Activated naive CD8-positive, alpha-beta T cell treated with anti-CD3 and anti-CD28 coated beads, Interleukin-2, amount 50 U/mL, for 24 hours (primary cell): Measurements from ENCODE around the gene SLC4A2.

Experiments used
- ATAC-seq: fragments of 150-1000 bp; cut with Tn5 transposase; one replicate; pipeline ENCODE4 v1.10.0; 2021
- DNase-seq: peaks from one replicate; pipeline ENCODE4 v3.0.0; 2021
- H3K27ac Mint-ChIP-seq: one replicate; pipeline ENCODE4 v1.8.0; 2021; ENCODE audit warnings: mild to moderate bottlenecking, mixed read lengths
- H3K27me3 Mint-ChIP-seq: one replicate; pipeline ENCODE4 v1.8.0; 2021; ENCODE audit warnings: mixed read lengths
- H3K36me3 Mint-ChIP-seq: one replicate; pipeline ENCODE4 v1.8.0; 2021; ENCODE audit warnings: low read depth, mixed read lengths
- H3K4me1 Mint-ChIP-seq: one replicate; pipeline ENCODE4 v1.8.0; 2021; ENCODE audit warnings: mixed read lengths
- H3K4me3 Mint-ChIP-seq: one replicate; pipeline ENCODE4 v1.8.0; 2021; ENCODE audit warnings: mild to moderate bottlenecking, moderate library complexity, mixed read lengths
- H3K9me3 Mint-ChIP-seq: one replicate; pipeline ENCODE4 v1.8.0; 2021; ENCODE audit warnings: mixed read lengths

SLC4A2 gene

GRCh38 chr7:151082141-151083070 lies 23.0 kb downstream of the SLC4A2 start:
- ATAC-seq (no peak), DNase-seq (no peak)
- Mint-ChIP-seq H3K4me1 (peaks cover 44% of the 10 kb centered on the region), H3K27ac (peak overlapping the region; percentile 91), H3K27me3 (peaks cover 11% of the 10 kb centered on the region), H3K9me3 (no peaks in the 10 kb centered on the region), H3K36me3 (peaks cover 5% of the 10 kb centered on the region), H3K4me3 (peak overlapping the region; percentile 95)

GRCh38 chr7:151083071-151083823 lies 23.9 kb downstream of the SLC4A2 start, which contains the start of gene TMUB1:
TSS of gene TMUB1 (minus strand) at chr7:151083493. CDS start at chr7:151082563, 930 bp downstream.
- Mint-ChIP-seq H3K36me3 (peaks cover 5% of the 10 kb centered on the region), H3K4me3 (peak within 1 kb of the TSS; percentile 95), H3K9me3 (no peaks in the 10 kb centered on the region), H3K27me3 (peaks cover 13% of the 10 kb centered on the region), H3K27ac (peak within 1 kb of the TSS; percentile 91), H3K4me1 (peaks cover 43% of the 10 kb centered on the region)
- peak; percentile 61 for ATAC-seq
- peak; percentile 86 for DNase-seq

- Mint-ChIP-seq H3K27ac (peak overlapping the region; percentile 31), H3K9me3 (no peaks in the 10 kb centered on the region), H3K4me1 (peaks cover 45% of the 10 kb centered on the region), H3K36me3 (peaks cover 5% of the 10 kb centered on the region), H3K4me3 (peak overlapping the region; percentile 65), H3K27me3 (peaks cover 14% of the 10 kb centered on the region)
- no peak for DNase-seq
- ATAC-seq: no peak
These were observed 24.4 kb downstream of the SLC4A2 start for GRCh38 chr7:151083824-151084160.

- peak overlapping the region; percentile 78 for H3K4me3 Mint-ChIP-seq
- H3K9me3 Mint-ChIP-seq: no peaks in the 10 kb centered on the region
- H3K27me3 Mint-ChIP-seq: peaks cover 18% of the 10 kb centered on the region
- H3K36me3 Mint-ChIP-seq: no peaks in the 10 kb centered on the region
- DNase-seq: no peak
- peaks cover 42% of the 10 kb centered on the region for H3K4me1 Mint-ChIP-seq
- ATAC-seq: no peak
- peak overlapping the region; percentile 28 for H3K27ac Mint-ChIP-seq
These were observed 25.9 kb downstream of the SLC4A2 start for GRCh38 chr7:151085329-151085690.

DNA sequence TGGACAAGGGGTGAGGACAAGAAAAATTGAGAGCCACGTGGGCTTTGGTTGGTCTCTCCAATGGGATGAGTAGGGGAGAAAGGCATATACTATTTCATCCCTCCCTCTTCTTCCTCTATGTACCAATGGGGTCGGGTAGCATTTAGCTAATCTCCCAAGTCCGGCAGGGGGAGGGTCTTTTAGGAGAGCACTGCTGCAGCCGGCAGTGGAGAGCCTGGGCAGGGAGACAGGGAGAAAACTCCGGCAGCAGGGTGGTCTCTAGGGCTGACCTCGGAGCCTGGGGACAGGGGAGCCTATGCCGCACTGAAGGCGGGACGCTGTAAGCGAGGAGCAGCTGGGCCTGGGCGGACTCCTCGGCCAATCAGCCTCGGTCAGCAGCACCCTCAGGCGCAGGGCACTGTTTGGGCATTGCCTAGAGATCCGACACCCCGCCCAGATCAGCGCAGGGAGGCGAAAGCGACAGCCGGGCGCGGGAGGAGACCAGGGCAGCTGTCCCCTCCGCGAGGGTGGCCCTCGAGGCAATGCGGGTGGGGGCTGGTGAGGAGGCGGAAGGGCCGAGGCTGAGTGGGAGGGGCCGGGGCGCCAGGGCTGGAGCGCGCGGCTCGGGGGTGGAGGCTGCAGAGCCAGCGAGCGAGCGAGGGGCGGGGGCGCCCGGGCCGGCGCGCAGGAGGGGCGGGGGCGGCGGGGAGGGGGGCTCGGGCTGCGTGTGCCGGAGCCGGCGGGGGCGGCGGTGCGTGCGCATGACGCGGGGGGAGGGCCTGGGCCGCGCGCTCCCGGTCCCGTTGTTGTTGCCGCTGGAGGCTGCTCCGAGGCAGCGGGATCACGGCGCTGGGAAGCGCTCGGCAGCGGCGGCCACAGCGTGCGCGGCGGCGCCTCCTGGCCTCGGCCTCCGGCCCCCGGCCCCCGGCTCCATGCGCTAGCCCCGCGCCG lies 26.6 kb downstream of the SLC4A2 start, which contains the start of gene AGAP3:
TSS of gene AGAP3 (plus strand) at position 785 of the 930 bp plus-strand sequence. CDS start 267 bp downstream, outside the sequence.
- peak; percentile 55 for DNase-seq
- Mint-ChIP-seq H3K9me3 (no peaks in the 10 kb centered on the region), H3K27ac (peak within 1 kb of the TSS; percentile 62), H3K36me3 (no peaks in the 10 kb centered on the region), H3K27me3 (peaks cover 18% of the 10 kb centered on the region), H3K4me1 (peaks cover 40% of the 10 kb centered on the region), H3K4me3 (peak within 1 kb of the TSS; percentile 82)
- peak; percentile 6 for ATAC-seq

- Mint-ChIP-seq H3K27me3 (peaks cover 21% of the 10 kb centered on the region), H3K36me3 (no peaks in the 10 kb centered on the region), H3K4me1 (peaks cover 40% of the 10 kb centered on the region), H3K27ac (peak overlapping the region; percentile 56), H3K4me3 (peak overlapping the region; percentile 82), H3K9me3 (no peaks in the 10 kb centered on the region)
- ATAC-seq (no peak), DNase-seq (peak; percentile 35)
These were observed 27.4 kb downstream of the SLC4A2 start for GRCh38 chr7:151086802-151087244.

GRCh38 chr7:151087245-151088018 lies 28.0 kb downstream of the SLC4A2 start:
- H3K36me3 Mint-ChIP-seq: no peaks in the 10 kb centered on the region
- H3K27ac Mint-ChIP-seq: peak overlapping the region; percentile 56
- no peaks in the 10 kb centered on the region for H3K9me3 Mint-ChIP-seq
- peak overlapping the region; percentile 82 for H3K4me3 Mint-ChIP-seq
- peaks cover 21% of the 10 kb centered on the region for H3K27me3 Mint-ChIP-seq
- ATAC-seq (peak; percentile 17), DNase-seq (peak; percentile 47)
- H3K4me1 Mint-ChIP-seq: peaks cover 37% of the 10 kb centered on the region

- H3K9me3 Mint-ChIP-seq: no peaks in the 10 kb centered on the region
- no peaks in the 10 kb centered on the region for H3K36me3 Mint-ChIP-seq
- peaks cover 34% of the 10 kb centered on the region for H3K4me1 Mint-ChIP-seq
- DNase-seq: no peak
- peak overlapping the region; percentile 57 for H3K27ac Mint-ChIP-seq
- H3K27me3 Mint-ChIP-seq: peaks cover 21% of the 10 kb centered on the region
- ATAC-seq: no peak
- peak overlapping the region; percentile 82 for H3K4me3 Mint-ChIP-seq
These were observed 28.8 kb downstream of the SLC4A2 start for GRCh38 chr7:151088019-151088855.

DNA sequence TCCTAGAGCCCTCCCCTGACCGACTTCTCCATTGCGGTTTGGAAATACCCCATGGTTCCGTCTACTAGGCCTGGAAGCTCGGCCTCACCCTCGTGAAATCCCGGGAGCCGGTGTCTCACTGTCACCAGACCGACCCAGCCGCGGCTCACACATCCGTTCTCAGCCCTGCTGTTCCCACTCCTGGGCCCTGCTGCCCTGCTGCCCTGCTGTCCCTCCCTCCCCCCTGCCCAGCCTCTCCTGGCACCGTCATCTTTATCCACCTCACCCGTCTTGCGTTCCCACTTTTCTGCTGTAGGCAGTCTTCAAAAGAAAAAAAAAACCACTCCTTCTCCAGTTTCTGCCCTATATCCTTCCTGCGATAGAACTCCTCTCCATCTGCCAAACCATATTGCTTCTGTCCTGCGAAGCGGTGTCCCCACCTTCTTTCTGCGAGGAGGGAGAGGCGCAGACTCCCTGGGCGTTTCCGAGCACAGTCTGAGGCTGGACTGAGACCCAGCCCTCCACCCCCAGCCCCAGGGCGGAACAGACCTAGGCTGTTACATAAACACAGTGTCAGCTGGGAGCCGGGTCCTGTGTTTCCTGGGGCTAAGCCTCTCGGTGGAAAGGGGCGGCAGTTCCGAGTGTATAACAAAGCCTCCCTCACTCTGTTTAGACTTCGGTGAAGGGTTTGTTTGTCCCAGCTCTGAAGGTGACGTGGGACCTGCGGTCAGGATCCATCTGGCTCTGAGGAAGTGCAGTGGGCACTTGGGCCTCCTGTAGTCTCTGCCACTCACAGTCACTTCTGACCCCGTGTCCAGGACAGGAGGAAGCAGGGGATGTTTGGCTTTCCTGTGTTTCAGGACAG lies 29.7 kb downstream of the SLC4A2 start:
- H3K4me1 Mint-ChIP-seq: peaks cover 31% of the 10 kb centered on the region
- peak overlapping the region; percentile 58 for H3K4me3 Mint-ChIP-seq
- no peaks in the 10 kb centered on the region for H3K36me3 Mint-ChIP-seq
- H3K9me3 Mint-ChIP-seq: no peaks in the 10 kb centered on the region
- DNase-seq (peak; percentile 27), ATAC-seq (peak; percentile 5)
- no peak overlapping the region for H3K27ac Mint-ChIP-seq
- H3K27me3 Mint-ChIP-seq: peaks cover 21% of the 10 kb centered on the region

GRCh38 chr7:151089893-151090730 lies 30.7 kb downstream of the SLC4A2 start:
- H3K36me3 Mint-ChIP-seq: no peaks in the 10 kb centered on the region
- H3K9me3 Mint-ChIP-seq: no peaks in the 10 kb centered on the region
- H3K27ac Mint-ChIP-seq: no peak overlapping the region
- peaks cover 16% of the 10 kb centered on the region for H3K27me3 Mint-ChIP-seq
- H3K4me1 Mint-ChIP-seq: peaks cover 27% of the 10 kb centered on the region
- DNase-seq: no peak
- ATAC-seq: no peak
- H3K4me3 Mint-ChIP-seq: no peak overlapping the region

DNA sequence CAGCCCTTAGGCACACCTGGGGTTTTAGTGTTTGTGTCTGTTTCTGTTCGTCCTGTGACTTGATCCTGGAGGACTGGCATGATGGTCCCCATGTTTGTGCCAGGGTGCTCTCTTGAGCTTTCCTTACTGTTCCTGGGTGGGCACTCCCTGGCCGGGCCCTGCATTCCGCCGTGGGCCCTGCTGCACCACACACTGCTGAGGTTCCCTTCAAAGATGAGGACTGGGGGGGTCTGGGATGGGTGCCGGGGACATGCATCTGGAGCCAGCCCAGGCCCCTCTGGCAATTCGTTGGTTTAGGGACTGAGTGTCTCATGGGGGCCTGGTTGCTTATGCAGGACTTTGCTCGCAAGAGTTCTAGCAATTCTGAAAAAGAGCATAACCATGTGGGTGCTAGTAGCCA lies 31.6 kb downstream of the SLC4A2 start:
- no peak for DNase-seq
- Mint-ChIP-seq H3K27me3 (peaks cover 10% of the 10 kb centered on the region), H3K9me3 (no peaks in the 10 kb centered on the region), H3K4me1 (peaks cover 18% of the 10 kb centered on the region), H3K36me3 (peaks cover 1% of the 10 kb centered on the region), H3K4me3 (no peak overlapping the region), H3K27ac (no peak overlapping the region)
- no peak for ATAC-seq
